ENCODE data around the gene IRX4.

- no peak for TF ChIP-seq GATA3 (IDR thresholded peaks at IDR 0.05; ENCODE audit: low read depth, low read length)
- no peak for TF ChIP-seq GATA2 (IDR thresholded peaks at IDR 0.05; ENCODE audit: low read depth, low read length)
Observed at GRCh38 chr5:1855596-1855995, 27.1 kb downstream of the IRX4 start.
